Mesenchymal stem cell (in vitro differentiated cells and primary cell): ENCODE data around the gene SGTA.

Source experiments
- DNase-seq: peaks from one replicate; pipeline ENCODE4 v3.0.0-alpha.2; 2013
- H2AFZ ChIP-seq: one replicate; pipeline ENCODE4 v1.6.1; 2013; ENCODE audit warnings: low read depth, mild to moderate bottlenecking, control low read depth, inconsistent platforms, low read length, moderate library complexity
- H2AK5ac ChIP-seq: 2 replicates; pipeline ENCODE4 v1.6.1; 2013; ENCODE audit warnings: low read length, moderate library complexity, mild to moderate bottlenecking, inconsistent platforms; ENCODE audit not compliant: severe bottlenecking
- H2BK120ac ChIP-seq: one replicate; pipeline ENCODE4 v1.6.1; 2013; ENCODE audit warnings: low read depth, mild to moderate bottlenecking, inconsistent platforms, low read length, moderate library complexity
- H2BK12ac ChIP-seq, 2 experiments: one replicate each; pipeline ENCODE4 v1.6.1; 2013; ENCODE audit warnings: inconsistent platforms in 2 of 2, low read length in 2 of 2, mild to moderate bottlenecking in 2 of 2, moderate library complexity in 2 of 2, control low read depth in 1 of 2
- H2BK15ac ChIP-seq: one replicate; pipeline ENCODE4 v1.6.1; 2013; ENCODE audit warnings: mild to moderate bottlenecking, low read depth, inconsistent platforms; ENCODE audit not compliant: poor library complexity, severe bottlenecking
- H2BK5ac ChIP-seq: 2 replicates; pipeline ENCODE4 v1.6.1; 2013; ENCODE audit warnings: low read depth, mild to moderate bottlenecking, low read length, control low read depth, inconsistent platforms; ENCODE audit not compliant: poor library complexity, severe bottlenecking
- H3K14ac ChIP-seq, 2 experiments: one replicate each; pipeline ENCODE4 v1.6.1; 2013; ENCODE audit warnings: inconsistent platforms in 2 of 2, low read length in 2 of 2, control low read depth in 1 of 2, mild to moderate bottlenecking in 1 of 2, moderate library complexity in 1 of 2
- H3K18ac ChIP-seq, 2 experiments: one replicate each; pipeline ENCODE4 v1.6.1; 2013; ENCODE audit warnings: inconsistent platforms in 2 of 2, low read length in 2 of 2, control low read depth in 1 of 2, low read depth in 1 of 2, mild to moderate bottlenecking in 1 of 2
- H3K23ac ChIP-seq, 2 experiments: one replicate each; pipeline ENCODE4 v1.6.1; 2013; ENCODE audit warnings: inconsistent platforms in 2 of 2, low read length in 2 of 2, mild to moderate bottlenecking in 2 of 2, moderate library complexity in 2 of 2, control low read depth in 1 of 2
- H3K27ac ChIP-seq: 2 replicates; pipeline ENCODE4 v1.5.1; 2013; ENCODE audit warnings: mild to moderate bottlenecking, moderate library complexity, low read length, control low read depth, inconsistent platforms; ENCODE audit not compliant: poor library complexity, severe bottlenecking
- H3K27me3 ChIP-seq, 2 experiments: 2 replicates each; pipeline versions ENCODE4 v1.6.1 to v1.7.0; 2013; ENCODE audit warnings: low read length in 2 of 2, mild to moderate bottlenecking in 2 of 2, moderate library complexity in 2 of 2, control low read depth in 1 of 2, inconsistent platforms in 1 of 2; ENCODE audit not compliant: control insufficient read depth in 1 of 2, insufficient read depth in 1 of 2
- H3K36me3 ChIP-seq, 2 experiments: 2 replicates each; pipeline versions ENCODE4 v1.6.1 to v1.7.0; 2013; ENCODE audit warnings: low read length in 2 of 2, control low read depth in 1 of 2, inconsistent platforms in 1 of 2, low read depth in 1 of 2, mild to moderate bottlenecking in 1 of 2; ENCODE audit not compliant: insufficient read depth in 2 of 2, control insufficient read depth in 1 of 2
- H3K4ac ChIP-seq, 2 experiments: one replicate each; pipeline ENCODE4 v1.6.1; 2013; ENCODE audit warnings: inconsistent platforms in 2 of 2, low read length in 2 of 2, mild to moderate bottlenecking in 2 of 2, moderate library complexity in 2 of 2, control low read depth in 1 of 2, low read depth in 1 of 2
- H3K4me1 ChIP-seq: 2 replicates; pipeline ENCODE4 v1.6.1; 2013; ENCODE audit warnings: low read depth, low read length, control low read depth; ENCODE audit not compliant: control insufficient read depth, insufficient read depth
- H3K4me2 ChIP-seq: 2 replicates; pipeline ENCODE4 v1.6.1; 2013; ENCODE audit warnings: low read length, mild to moderate bottlenecking, inconsistent platforms; ENCODE audit not compliant: poor library complexity, severe bottlenecking
- H3K4me3 ChIP-seq, 2 experiments: 2 replicates each; pipeline versions ENCODE4 v1.5.1 to v1.7.0; 2013; ENCODE audit warnings: low read length in 2 of 2, mild to moderate bottlenecking in 2 of 2, control low read depth in 1 of 2, low read depth in 1 of 2; ENCODE audit not compliant: insufficient read depth in 1 of 2
- H3K79me1 ChIP-seq: replicated peaks from 2 replicates; pipeline ENCODE4 v1.6.1; 2013; ENCODE audit warnings: mild to moderate bottlenecking, control low read depth, low read length, inconsistent platforms; ENCODE audit not compliant: poor library complexity, severe bottlenecking
- H3K9ac ChIP-seq: 2 replicates; pipeline ENCODE4 v1.7.0; 2013; ENCODE audit warnings: mild to moderate bottlenecking, low read length, moderate library complexity
- H3K9me3 ChIP-seq: 2 replicates; pipeline ENCODE4 v1.7.0; 2013; ENCODE audit warnings: mild to moderate bottlenecking, low read length; ENCODE audit not compliant: control insufficient read depth
- H4K8ac ChIP-seq: one replicate; pipeline ENCODE4 v1.6.1; 2013; ENCODE audit warnings: inconsistent platforms, mild to moderate bottlenecking, low read length, moderate library complexity
- H4K91ac ChIP-seq: one replicate; pipeline ENCODE4 v1.6.1; 2013; ENCODE audit warnings: mild to moderate bottlenecking, low read length, inconsistent platforms
- WGBS: methylation state at CpG from one replicate; pipeline ENCODE4 v1.1.7; 2013; ENCODE audit warnings: mixed read lengths; 5-methylcytosine and 5-hydroxymethylcytosine counted together

The SGTA gene

DNA sequence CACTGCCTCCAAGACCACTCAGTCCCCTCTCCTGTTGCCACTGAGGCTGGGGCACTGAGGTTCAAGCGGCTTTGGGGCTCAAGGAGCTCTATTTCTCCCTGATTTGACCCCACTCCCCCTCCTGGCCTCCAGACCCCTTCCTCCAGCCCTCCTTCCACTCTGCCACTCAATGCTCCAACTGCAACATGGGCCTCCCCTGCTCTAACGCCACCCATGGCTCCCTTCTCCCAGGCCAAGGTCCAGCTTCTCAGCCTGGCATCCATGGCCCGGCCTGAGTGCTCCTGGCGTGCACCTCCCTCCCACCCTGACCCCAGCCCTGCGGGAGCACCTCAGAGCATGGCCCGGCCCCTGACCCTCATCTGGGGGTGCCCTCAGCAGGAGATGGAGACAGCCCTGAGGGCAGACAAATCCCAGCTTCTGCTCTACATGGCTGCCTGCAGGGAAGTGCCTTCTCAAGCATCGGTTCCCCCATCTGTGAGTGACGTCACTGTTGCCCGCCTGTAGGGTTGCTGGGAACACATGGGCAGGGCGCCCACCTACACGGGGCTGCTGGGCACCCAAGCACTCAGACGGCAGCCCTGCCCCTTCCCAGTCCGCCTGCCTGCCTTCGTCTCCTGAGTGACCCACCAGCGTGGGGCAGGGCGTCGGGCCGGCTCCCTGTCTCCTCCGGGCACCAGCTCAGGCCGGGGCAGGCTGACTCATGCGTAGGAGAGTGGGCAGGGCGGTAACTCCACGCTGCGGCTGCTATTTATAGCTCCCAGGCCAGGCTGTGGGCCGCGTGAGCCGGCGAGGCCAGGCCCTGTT is 60.3 kb downstream of the SGTA start:
- Histone ChIP-seq H3K4ac (no peak overlapping the region), H2BK120ac (no peak overlapping the region), H2AFZ (no peak overlapping the region), H4K91ac (no peak overlapping the region), H2AK5ac (no peak overlapping the region), H3K4me2 (peak overlapping the region; percentile 18), H2BK5ac (no peak overlapping the region), H2BK12ac (peak overlapping the region in 1 of 2 experiments; percentile 25), H3K79me1 (no peaks in the 10 kb centered on the region), H3K4me1 (peaks cover 34% of the 10 kb centered on the region), H3K9me3 (no peaks in the 10 kb centered on the region), H3K27ac (no peak overlapping the region), H3K14ac (no peak overlapping the region), H3K18ac (peak overlapping the region in 1 of 2 experiments; percentile 32), H3K23ac (no peak overlapping the region), H3K36me3 (no peaks in the 10 kb centered on the region), H3K27me3 (peaks cover 13 to 59% of the 10 kb centered on the region in 2 experiments), H2BK15ac (no peak overlapping the region), H3K4me3 (no peak overlapping the region), H3K9ac (peak overlapping the region; percentile 81), H4K8ac (no peak overlapping the region)
- peak; percentile 77 for DNase-seq
- 64% methylated on average over 28 of the region's 28 CpGs for WGBS

DNA sequence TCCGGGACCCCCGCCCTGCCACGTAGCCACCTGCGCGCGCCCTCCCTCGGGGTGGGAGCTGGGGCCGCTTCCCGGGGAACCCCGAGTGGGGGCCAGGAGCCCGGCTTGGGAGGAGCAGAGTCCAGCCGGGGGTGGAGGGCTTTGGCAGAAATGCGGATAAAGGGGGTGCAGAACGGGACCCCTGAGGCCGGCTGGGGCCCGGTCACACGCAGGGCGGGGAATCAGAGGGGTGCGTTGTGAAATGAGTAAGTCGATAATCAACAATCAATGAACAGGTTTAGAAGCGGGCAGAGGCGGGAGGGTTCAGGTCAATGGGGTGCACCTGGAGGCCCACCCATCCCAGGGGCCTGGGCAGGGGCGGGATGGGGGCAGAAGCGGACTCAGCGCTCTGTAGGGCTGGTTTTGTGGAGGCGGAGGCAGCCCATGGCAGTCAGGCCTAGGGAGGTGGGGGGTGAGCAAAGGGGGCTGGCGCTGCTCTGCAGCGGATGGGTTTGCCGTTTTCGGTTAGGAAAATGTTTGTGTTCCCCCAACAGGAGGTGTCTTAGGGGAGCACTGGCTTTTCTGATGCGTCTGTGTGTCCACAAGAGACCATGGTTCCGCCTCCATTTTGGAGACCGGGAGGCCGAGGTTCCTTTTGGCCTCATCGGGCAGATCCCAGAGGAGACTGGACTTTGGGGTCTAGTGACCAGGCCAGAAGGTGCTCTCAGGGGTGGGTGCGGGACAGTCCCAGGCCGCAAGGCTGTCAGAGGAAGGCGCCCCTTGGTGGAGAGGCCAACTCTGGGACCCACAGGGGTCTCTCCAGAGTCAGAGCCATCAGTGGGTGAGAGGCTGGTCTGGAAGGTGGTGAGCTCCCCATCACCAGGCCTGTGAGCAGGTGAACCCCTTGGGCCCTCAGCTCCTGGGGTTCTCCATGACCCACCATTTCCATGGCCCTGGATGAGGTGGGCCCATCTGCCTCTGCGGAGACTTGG is 61.2 kb downstream of the SGTA start:
- no peaks in the 10 kb centered on the region for H3K79me1 ChIP-seq
- H4K8ac ChIP-seq, result no peak overlapping the region
- peak overlapping the region; percentile 51 for H3K9ac ChIP-seq
- peaks cover 0 to 4% of the 10 kb centered on the region in 2 experiments for H3K36me3 ChIP-seq
- H2BK12ac ChIP-seq, result peak overlapping the region in 1 of 2 experiments; percentile 25
- peak overlapping the region in 1 of 2 experiments; percentile 64 for H3K23ac ChIP-seq
- peak overlapping the region; percentile 54 for H3K4me2 ChIP-seq
- no peak for DNase-seq
- H3K18ac ChIP-seq, result no peak overlapping the region
- no peak overlapping the region for H2AFZ ChIP-seq
- H2BK15ac ChIP-seq, result no peak overlapping the region
- no peak overlapping the region for H2BK120ac ChIP-seq
- peaks cover 34% of the 10 kb centered on the region for H3K4me1 ChIP-seq
- H3K4me3 ChIP-seq, result peak overlapping the region; percentile 14 to 66
- H3K27ac ChIP-seq, result no peak overlapping the region
- H2AK5ac ChIP-seq, result no peak overlapping the region
- no peak overlapping the region for H4K91ac ChIP-seq
- H3K27me3 ChIP-seq, result peaks cover 8 to 50% of the 10 kb centered on the region in 2 experiments
- H3K4ac ChIP-seq, result no peak overlapping the region
- no peaks in the 10 kb centered on the region for H3K9me3 ChIP-seq
- no peak overlapping the region for H2BK5ac ChIP-seq
- H3K14ac ChIP-seq, result no peak overlapping the region
- WGBS, result 32% methylated on average over 39 of the region's 39 CpGs

DNA sequence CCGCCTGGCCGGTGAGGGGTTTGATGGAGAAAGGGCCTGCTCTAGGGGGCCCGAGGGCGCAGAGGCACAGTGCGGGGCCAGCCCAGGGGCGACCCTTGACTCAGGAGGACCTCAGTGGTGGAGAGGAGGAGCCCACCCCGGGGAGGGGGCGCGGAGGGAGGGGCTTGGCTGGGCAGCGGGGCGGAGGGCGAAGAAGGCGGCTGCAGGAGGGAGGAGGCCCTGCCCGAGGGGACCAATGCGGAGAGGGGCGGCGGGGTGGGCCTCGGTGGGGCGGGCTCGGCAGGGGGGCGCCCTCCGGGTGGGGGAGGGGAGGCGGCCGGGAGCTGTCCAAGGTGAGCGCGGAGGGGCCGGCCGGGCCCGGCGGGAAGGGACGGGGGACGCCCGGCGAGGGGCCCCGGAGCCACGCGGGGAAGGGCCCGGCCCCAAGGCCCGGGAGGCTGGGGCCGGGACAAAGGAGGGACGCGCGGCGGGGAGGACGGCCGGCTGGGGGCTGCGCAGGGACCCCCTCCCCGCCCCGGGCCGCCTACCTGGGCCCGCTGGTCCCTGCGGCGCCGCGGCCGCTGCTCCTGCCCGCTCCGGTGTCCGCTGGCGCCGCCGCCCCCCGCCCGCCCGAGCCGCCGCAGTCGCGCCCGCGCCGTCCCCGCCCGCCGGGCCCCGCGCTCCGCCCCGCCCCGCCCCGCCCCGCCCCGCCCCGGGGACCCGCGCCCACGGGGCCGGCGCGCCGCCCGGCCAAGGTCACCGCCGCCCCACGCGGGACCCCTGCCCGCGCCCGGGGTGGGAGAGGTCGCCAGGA is 62.1 kb downstream of the SGTA start, which contains the start of gene DIRAS1:
Gene DIRAS1 (minus strand): TSS at position 596 of the 793 bp plus-strand sequence. CDS start 3,566 bp downstream, outside the sequence.
- H3K79me1 ChIP-seq, result no peaks in the 10 kb centered on the region
- no peak within 1 kb of the TSS for H3K27ac ChIP-seq
- H4K8ac ChIP-seq, result no peak within 1 kb of the TSS
- H3K14ac ChIP-seq, result peak within 1 kb of the TSS in 1 of 2 experiments; percentile 30
- peaks cover 34% of the 10 kb centered on the region for H3K4me1 ChIP-seq
- no peak within 1 kb of the TSS for H4K91ac ChIP-seq
- no peak within 1 kb of the TSS for H3K4ac ChIP-seq
- peak within 1 kb of the TSS; percentile 76 for H2BK15ac ChIP-seq
- H3K9ac ChIP-seq, result peak within 1 kb of the TSS; percentile 73
- H2AFZ ChIP-seq, result no peak within 1 kb of the TSS
- H3K4me3 ChIP-seq, result peak within 1 kb of the TSS; percentile 14 to 78
- WGBS, result 2% methylated on average over 29 of the region's 100 CpGs
- peak within 1 kb of the TSS in 1 of 2 experiments; percentile 25 for H2BK12ac ChIP-seq
- H2BK5ac ChIP-seq, result no peak within 1 kb of the TSS
- no peak within 1 kb of the TSS for H3K18ac ChIP-seq
- peaks cover 1 to 42% of the 10 kb centered on the region in 2 experiments for H3K27me3 ChIP-seq
- H2BK120ac ChIP-seq, result peak within 1 kb of the TSS; percentile 21
- H3K23ac ChIP-seq, result peak within 1 kb of the TSS in 1 of 2 experiments; percentile 64
- H3K4me2 ChIP-seq, result peak within 1 kb of the TSS; percentile 54
- H3K36me3 ChIP-seq, result peaks cover 0 to 10% of the 10 kb centered on the region in 2 experiments
- H3K9me3 ChIP-seq, result no peaks in the 10 kb centered on the region
- no peak for DNase-seq
- no peak within 1 kb of the TSS for H2AK5ac ChIP-seq
